ENCODE results near the gene OIT3.

- TF ChIP-seq CBX5 (IDR thresholded peaks at IDR 0.05; ENCODE audit: low read depth, low read length) (no peak), CREB1 (IDR thresholded peaks at IDR 0.05) (no peak), USF2 (IDR thresholded peaks at IDR 0.05; ENCODE audit: low read length) (no peak), CTCF (IDR thresholded peaks at IDR 0.05; ENCODE audit: control extremely low read depth in 1 of 3, insufficient read depth in 1 of 3, low read depth in 1 of 3, low read length in 3 of 3) (no peak), JUN (IDR thresholded peaks at IDR 0.05; ENCODE audit: low read depth, low read length) (no peak)
Measured at GRCh38 chr10:72981882-72982529, 88.5 kb downstream of the OIT3 start.

All from H1 (cell line).